GM23338 (cell line): ENCODE measurements around the gene CDON. TPM values are rescaled to one million over a fixed set of nuclear protein-coding genes. Genes with fewer than 3 reads are reported as not detected.
A peak's percentile ranks its signal among the peaks of the same experiment; 100 is the strongest.

Experiments used
- ATAC-seq: fragments of 200-7000 bp; cut with Tn5 transposase; 3 replicates; pipeline ENCODE4 v1.9.1; 2020
- DNase-seq: peaks from one replicate; pipeline ENCODE4 v3.0.0-alpha.2; 2015; ENCODE audit warnings: low spot score
- H2AFZ ChIP-seq: fragments of 200-600 bp; sonication (generic); 2 replicates; pipeline ENCODE4 v1.8.0; 2016; ENCODE audit warnings: antibody characterized with exemption, mild to moderate bottlenecking, moderate library complexity
- H3F3A ChIP-seq: fragments of 200-600 bp; sonication (generic); replicated peaks from 2 replicates; pipeline ENCODE4 v1.8.0; 2017; ENCODE audit warnings: antibody characterized with exemption, mixed run types, low read depth
- H3K27ac ChIP-seq: fragments of 200-600 bp; sonication (generic); 2 replicates; pipeline ENCODE4 v1.6.1; 2016; ENCODE audit warnings: low read depth
- H3K27me3 ChIP-seq: fragments of 200-600 bp; sonication (generic); 2 replicates; pipeline ENCODE4 v1.8.0; 2016; ENCODE audit warnings: mild to moderate bottlenecking, mixed run types, moderate library complexity; ENCODE audit not compliant: insufficient read depth
- H3K36me3 ChIP-seq: fragments of 200-600 bp; sonication (generic); 2 replicates; pipeline ENCODE4 v1.8.0; 2016; ENCODE audit warnings: mild to moderate bottlenecking; ENCODE audit not compliant: insufficient read depth
- H3K4me1 ChIP-seq: fragments of 200-600 bp; sonication (generic); 2 replicates; pipeline ENCODE4 v1.8.0; 2016; ENCODE audit warnings: mild to moderate bottlenecking, moderate library complexity; ENCODE audit not compliant: insufficient read depth
- H3K4me2 ChIP-seq: fragments of 200-600 bp; sonication (generic); 2 replicates; pipeline ENCODE4 v1.7.1; 2017; ENCODE audit warnings: mixed run types
- H3K4me3 ChIP-seq: fragments of 200-600 bp; sonication (generic); 2 replicates; pipeline ENCODE4 v1.6.1; 2016; ENCODE audit warnings: mixed run types
- H3K79me2 ChIP-seq: fragments of 200-600 bp; sonication (generic); replicated peaks from 2 replicates; pipeline ENCODE4 v1.8.0; 2017; ENCODE audit warnings: mild to moderate bottlenecking; ENCODE audit not compliant: insufficient read depth
- H3K9me2 ChIP-seq: fragments of 200-600 bp; sonication (generic); 2 replicates; pipeline ENCODE4 v1.8.0; 2017; ENCODE audit not compliant: insufficient read depth
- H4K20me1 ChIP-seq: fragments of 200-600 bp; sonication (generic); replicated peaks from 2 replicates; pipeline ENCODE4 v1.8.0; 2017; ENCODE audit warnings: mild to moderate bottlenecking; ENCODE audit not compliant: insufficient read depth
- H3K27ac Mint-ChIP-seq: 2 replicates; pipeline ENCODE4 v1.8.0; 2020; ENCODE audit warnings: inconsistent platforms, mild to moderate bottlenecking, moderate library complexity, mixed read lengths
- H3K27me3 Mint-ChIP-seq: 3 replicates; pipeline ENCODE4 v1.8.0; 2022; ENCODE audit warnings: low read depth, mild to moderate bottlenecking, moderate library complexity, mixed read lengths, inconsistent platforms; ENCODE audit not compliant: insufficient read depth, poor library complexity
- H3K36me3 Mint-ChIP-seq: 3 replicates; pipeline ENCODE4 v1.8.0; 2021; ENCODE audit warnings: low read depth, mild to moderate bottlenecking, inconsistent platforms, moderate library complexity, mixed read lengths
- H3K4me1 Mint-ChIP-seq: 3 replicates; pipeline ENCODE4 v1.8.0; 2020; ENCODE audit warnings: mild to moderate bottlenecking, inconsistent platforms, mixed read lengths
- H3K4me3 Mint-ChIP-seq: 3 replicates; pipeline ENCODE4 v1.8.0; 2021; ENCODE audit warnings: moderate library complexity, mild to moderate bottlenecking, inconsistent platforms, mixed read lengths
- H3K9me3 Mint-ChIP-seq: 3 replicates; pipeline ENCODE4 v1.8.0; 2020; ENCODE audit warnings: moderate library complexity, mild to moderate bottlenecking, inconsistent platforms, mixed read lengths
- CREB1 ChIP-seq: fragments of 250-450 bp; sonication (Bioruptor Pico); IDR thresholded peaks from 2 replicates; pipeline ENCODE4 v1.5.0; 2020; ENCODE audit warnings: low read depth, mild to moderate bottlenecking, moderate library complexity
- CTCF ChIP-seq, 2 experiments: fragments of 200-600 bp in 1 of 2; sonication (generic) in 1 of 2; conservative IDR thresholded peaks; 2 replicates each; pipeline versions ENCODE4 v1.5.1 to v1.6.1; 2016 to 2017; ENCODE audit warnings: antibody characterized with exemption in 2 of 2, low read depth in 2 of 2, mild to moderate bottlenecking in 2 of 2, moderate library complexity in 1 of 2
- EZH2phosphoT487 ChIP-seq: fragments of 200-600 bp; sonication (generic); IDR thresholded peaks from one replicate; pipeline ENCODE4 v1.8.1; 2018; ENCODE audit warnings: antibody characterized with exemption; ENCODE audit not compliant: unreplicated experiment
- NANOG ChIP-seq: IDR thresholded peaks from 2 replicates; pipeline ENCODE4 v1.6.1; 2016; ENCODE audit warnings: antibody characterized with exemption, borderline replicate concordance
- ZNF462 ChIP-seq: fragments of 250-450 bp; sonication (Bioruptor Pico); IDR thresholded peaks from 2 replicates; pipeline ENCODE4 v1.5.0; 2020; ENCODE audit warnings: mild to moderate bottlenecking, moderate library complexity
- polyA plus RNA-seq: library from polyadenylated mRNA; unstranded; fragments of >200 nt; fragmentation: Nextera tagmentation; extraction: Ambion mirVana; gene quantifications from 2 replicates; pipeline ENCODE4 v1.2.1, GENCODE V29; 2016
- total RNA-seq: library from RNA; depleted of rRNA; stranded (reverse); fragments of >200 nt; shearing (Covaris generic); gene quantifications from 2 replicates; pipeline ENCODE4 v1.2.3, GENCODE V29; 2014

Gene CDON
- total and polyA plus RNA-seq, 2 experiments from 2014 or later: 4.1 to 35.5 TPM

GRCh38 chr11:125923012-125923579 lies 139.6 kb downstream of the CDON start:
- Histone ChIP-seq H4K20me1 (no peaks in the 10 kb centered on the region), H3K9me2 (no peaks in the 10 kb centered on the region), H3K36me3 (no peaks in the 10 kb centered on the region), H3F3A (no peaks in the 10 kb centered on the region), H3K4me1 (no peaks in the 10 kb centered on the region), H3K4me3 (no peak overlapping the region), H2AFZ (no peak overlapping the region), H3K27me3 (no peaks in the 10 kb centered on the region), H3K27ac (no peak overlapping the region), H3K4me2 (no peak overlapping the region), H3K79me2 (no peaks in the 10 kb centered on the region)
- Mint-ChIP-seq H3K36me3 (no peaks in the 10 kb centered on the region), H3K27ac (no peak overlapping the region), H3K9me3 (no peaks in the 10 kb centered on the region), H3K27me3 (peaks cover 5% of the 10 kb centered on the region), H3K4me3 (no peak overlapping the region), H3K4me1 (peaks cover 20% of the 10 kb centered on the region)
- peak; percentile 92 for DNase-seq
- TF ChIP-seq NANOG (no peak), CTCF (conservative IDR thresholded peaks at IDR 0.05; ENCODE audit: low read depth in 2 of 2) (peak; percentile 88 to 95)
- ATAC-seq: peak; percentile 91

- Histone ChIP-seq H3K27me3 (no peaks in the 10 kb centered on the region), H3K27ac (no peak overlapping the region), H3K79me2 (no peaks in the 10 kb centered on the region), H3K4me3 (no peak overlapping the region), H3K36me3 (no peaks in the 10 kb centered on the region), H3K4me1 (no peaks in the 10 kb centered on the region), H3K4me2 (no peak overlapping the region), H3K9me2 (no peaks in the 10 kb centered on the region), H4K20me1 (no peaks in the 10 kb centered on the region), H2AFZ (no peak overlapping the region), H3F3A (no peaks in the 10 kb centered on the region)
- H3K4me3 Mint-ChIP-seq: no peak overlapping the region
- no peaks in the 10 kb centered on the region for H3K36me3 Mint-ChIP-seq
- no peak for DNase-seq
- no peaks in the 10 kb centered on the region for H3K9me3 Mint-ChIP-seq
- ATAC-seq: no peak
- peaks cover 5% of the 10 kb centered on the region for H3K27me3 Mint-ChIP-seq
- TF ChIP-seq CREB1 (CRISPR knock-in tag) (no peak), EZH2phosphoT487 (no peak), ZNF462 (no peak)
- peaks cover 20% of the 10 kb centered on the region for H3K4me1 Mint-ChIP-seq
- H3K27ac Mint-ChIP-seq: no peak overlapping the region
These were observed 140.5 kb downstream of the CDON start for GRCh38 chr11:125922156-125922555.
